Stimulated activated CD8-positive, alpha-beta memory T cell treated with anti-CD3 and anti-CD28 coated beads, Interleukin-15, amount 100 ng/mL, for 24 hours (primary cell): ENCODE results near the gene CAPN15.

ENCODE experiments used
- DNase-seq: peaks from one replicate; pipeline ENCODE4 v3.0.0-alpha.2; 2020; ENCODE audit warnings: low read depth

CAPN15 gene

DNA sequence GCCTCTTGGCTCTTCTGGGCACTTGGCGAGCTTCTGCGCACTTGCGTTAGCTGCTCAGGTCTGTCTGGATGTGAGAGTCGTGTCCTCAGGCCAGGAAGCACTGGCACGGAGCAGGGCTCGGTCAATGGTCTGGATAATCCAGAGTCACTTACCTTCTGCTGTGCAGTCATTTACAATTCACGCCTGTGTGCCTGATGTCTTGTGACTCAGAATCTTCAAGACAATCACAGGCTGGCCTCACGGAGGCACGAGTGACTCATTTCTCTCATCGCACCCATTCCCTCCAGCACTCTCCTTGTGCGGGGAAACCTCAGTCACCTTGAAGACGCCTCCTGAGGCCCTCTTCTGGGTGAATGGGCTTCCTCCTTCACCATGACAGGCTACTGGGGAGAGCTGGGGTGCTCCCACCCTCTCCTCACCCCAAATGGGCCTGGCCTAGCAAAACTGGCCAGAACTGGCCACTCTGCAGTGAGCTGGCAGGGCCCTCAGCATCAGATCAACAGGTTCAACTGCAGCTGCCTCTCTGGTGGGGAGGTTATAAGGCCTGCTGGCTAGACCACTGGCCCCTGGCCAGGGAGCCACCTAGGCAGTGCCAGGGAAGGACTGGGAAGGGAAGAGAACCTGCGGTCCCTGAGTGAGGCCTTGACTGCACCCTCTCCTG, 1.9 kb upstream of the CAPN15 start:
- DNase-seq: no peak

DNA sequence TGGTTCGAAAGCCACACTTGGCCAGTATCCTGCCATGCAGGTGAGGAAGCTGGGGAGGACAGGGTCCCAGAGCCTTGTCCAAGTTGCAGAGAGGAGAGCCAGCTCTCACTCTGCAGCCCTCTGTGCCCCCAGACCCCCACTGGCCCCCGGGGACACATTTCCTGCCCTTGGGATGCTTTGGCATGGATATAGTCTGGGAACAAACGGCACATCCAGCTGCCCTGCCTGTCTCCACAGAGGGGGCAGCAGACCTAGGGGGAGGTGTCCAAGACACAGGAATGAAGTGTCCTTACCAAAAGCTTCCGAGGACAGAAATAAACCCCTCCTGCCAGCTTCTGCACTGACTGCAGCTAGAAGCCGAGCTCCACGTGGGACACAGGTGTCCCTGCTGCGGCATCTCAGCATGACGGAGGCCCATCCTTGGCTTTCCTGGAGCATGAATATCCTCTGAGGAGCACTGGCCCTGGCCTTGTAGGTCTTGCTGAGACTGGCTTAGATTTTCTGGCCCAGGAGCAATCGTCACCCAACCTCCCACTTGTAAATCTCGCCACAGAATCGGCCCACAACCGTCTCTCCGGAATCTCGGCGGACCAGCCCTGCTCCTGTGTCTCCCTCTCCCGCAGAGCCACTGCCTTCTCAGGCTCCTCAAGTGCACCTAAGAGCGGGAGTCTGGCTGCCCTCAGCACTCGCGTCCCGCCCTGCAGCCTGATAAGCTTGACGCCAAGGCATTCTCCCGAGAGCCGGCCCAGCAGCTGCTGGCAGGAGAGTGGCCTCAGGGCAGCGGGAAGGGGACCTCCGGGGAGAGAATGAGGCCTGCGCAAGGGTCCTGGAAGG, 1.1 kb upstream of the CAPN15 start:
- DNase-seq: no peak

GRCh38 chr16:528111-529011, 849 bp downstream of the CAPN15 start:
- no peak for DNase-seq

- DNase-seq: no peak
Measured at GRCh38 chr16:529012-529575, 1.6 kb downstream of the CAPN15 start.

- no peak for DNase-seq
Measured at GRCh38 chr16:530111-530817, 2.8 kb downstream of the CAPN15 start.

- no peak for DNase-seq
Measured at GRCh38 chr16:531494-532125, 4.1 kb downstream of the CAPN15 start.

DNA sequence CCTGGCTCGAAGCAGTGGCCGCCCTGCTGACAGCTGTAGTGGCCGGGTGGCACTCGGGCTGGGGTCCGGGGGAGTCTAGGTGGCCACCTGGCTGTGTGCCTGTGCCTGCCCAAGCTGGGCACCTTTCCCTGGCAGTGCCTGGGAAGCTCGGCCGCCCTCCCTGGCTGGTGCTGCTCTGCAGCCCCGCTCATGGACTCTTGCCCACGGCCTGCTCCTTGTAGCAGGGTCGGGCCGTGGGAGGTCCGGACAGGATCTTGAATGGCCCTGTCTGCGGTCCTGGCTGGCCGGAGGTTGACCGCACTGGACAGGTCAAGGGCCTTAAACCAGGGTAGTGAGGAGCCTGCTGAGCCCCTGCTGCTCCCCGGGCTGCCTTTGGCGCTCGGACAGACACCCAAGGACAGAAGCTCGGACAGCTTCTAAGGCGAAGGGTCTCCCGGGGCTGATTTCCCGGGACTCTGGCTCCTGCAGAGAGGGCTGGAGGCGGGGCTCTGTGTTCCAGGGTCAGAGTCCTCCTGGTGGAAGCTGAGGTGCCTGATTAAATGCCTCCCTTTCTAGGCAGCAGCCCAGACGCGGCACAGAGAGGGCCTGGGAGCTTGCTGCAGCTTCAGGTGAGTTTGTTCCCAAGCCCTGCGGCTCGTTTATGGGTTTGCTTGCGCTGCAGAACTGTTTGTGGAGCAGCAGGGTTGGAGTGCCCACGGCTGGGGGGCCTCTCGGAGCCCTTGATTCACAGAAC, 6.0 kb downstream of the CAPN15 start:
- DNase-seq: no peak

- no peak for DNase-seq
Measured at GRCh38 chr16:534135-534534, 6.6 kb downstream of the CAPN15 start.

- no peak for DNase-seq
Measured at GRCh38 chr16:534856-535445, 7.4 kb downstream of the CAPN15 start.

- no peak for DNase-seq
Measured at GRCh38 chr16:535446-536405, 8.2 kb downstream of the CAPN15 start.

DNA sequence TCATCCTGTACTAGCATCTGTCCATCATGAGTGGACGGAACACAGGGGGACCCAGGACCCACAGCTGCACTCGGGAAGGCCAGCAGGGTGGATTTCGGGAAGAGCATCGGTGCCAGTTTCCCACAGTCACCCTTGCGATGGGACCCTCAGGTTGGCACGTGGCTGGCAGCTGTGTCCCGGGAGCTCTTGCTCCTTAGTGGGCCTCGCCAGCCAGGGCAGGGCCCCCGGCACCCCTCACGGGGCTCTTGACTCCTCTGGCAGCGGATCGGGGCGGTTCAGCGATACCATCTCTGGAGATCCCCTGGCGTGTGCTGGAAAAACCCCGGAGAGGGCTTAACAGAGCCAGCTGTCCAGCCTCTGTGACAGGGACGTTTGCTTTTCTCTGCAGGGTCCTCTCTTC, 9.2 kb downstream of the CAPN15 start:
- DNase-seq: no peak

GRCh38 chr16:537415-538335, 10.2 kb downstream of the CAPN15 start:
- DNase-seq: no peak

DNA sequence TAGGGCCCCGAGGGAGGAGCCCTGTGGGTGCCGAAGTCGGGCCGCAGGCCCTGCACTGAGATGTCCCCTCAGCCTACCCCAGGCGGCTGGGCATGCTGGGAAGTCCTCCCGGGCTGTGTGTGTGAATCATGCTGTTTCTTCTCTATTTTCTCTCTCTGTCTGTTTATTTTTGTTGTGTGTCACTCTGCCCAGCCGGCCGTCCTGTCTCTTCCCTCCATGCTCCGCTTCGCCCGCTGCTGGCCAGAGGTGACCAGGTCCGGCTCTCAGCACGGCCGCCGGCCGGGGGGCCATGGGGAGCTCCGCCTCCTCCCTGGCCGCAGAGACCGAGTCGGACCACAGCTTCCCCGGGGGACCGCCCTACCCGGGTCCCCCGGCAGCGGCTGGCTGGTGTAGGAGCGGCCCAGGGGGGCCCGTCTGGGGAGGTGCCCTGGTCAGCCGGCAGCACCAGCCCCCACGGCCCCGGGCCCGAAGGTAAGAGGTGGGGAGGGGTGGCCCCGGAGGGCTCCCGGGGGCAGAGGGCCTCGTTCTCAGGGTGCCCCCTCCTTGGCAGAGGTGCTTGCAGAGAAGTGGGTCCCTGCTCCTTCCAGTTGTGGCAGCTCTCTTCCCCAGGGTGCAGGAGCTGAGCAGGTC, 12.5 kb downstream of the CAPN15 start:
- no peak for DNase-seq

- DNase-seq: no peak
Measured at GRCh38 chr16:540645-541340, 13.3 kb downstream of the CAPN15 start.

GRCh38 chr16:543301-544164, 16.0 kb downstream of the CAPN15 start:
- DNase-seq: no peak

- DNase-seq: no peak
Measured at GRCh38 chr16:544517-544916, 17.0 kb downstream of the CAPN15 start.
